Heart right ventricle (tissue), 16 donors: ENCODE results near the gene FUT7. TPM values are rescaled to one million over a fixed set of nuclear protein-coding genes. Genes with fewer than 3 reads are reported as not detected.
A peak's percentile ranks its signal among the peaks of the same experiment; 100 is the strongest.

Experiments used
- ATAC-seq, 8 donors: fragments of 200-7000 bp; cut with Tn5 transposase; one replicate each; pipeline ENCODE4 v1.9.1; 2020; ENCODE audit warnings: mild to moderate bottlenecking in 8 of 8, moderate library complexity in 8 of 8, moderate number of reproducible peaks in 1 of 8
- DNase-seq, 2 donors: peaks; one replicate each; pipeline ENCODE4 v3.0.0-alpha.2; 2020
- H3K27ac ChIP-seq, 10 donors: fragments of 200-600 bp; sonication (generic) in 2 of 10; one replicate each; pipeline versions ENCODE4 v1.5.0 to v1.8.0; 2020 to 2022; ENCODE audit warnings: mild to moderate bottlenecking in 3 of 10
- H3K27me3 ChIP-seq, 7 donors: fragments of 200-600 bp; one replicate each; pipeline ENCODE4 v1.8.0; 2021 to 2022; ENCODE audit warnings: mild to moderate bottlenecking in 2 of 7
- H3K36me3 ChIP-seq, 9 donors: fragments of 200-600 bp; sonication (generic) in 1 of 9; one replicate each; pipeline versions ENCODE4 v1.5.0 to v1.8.0; 2020 to 2022; ENCODE audit warnings: mild to moderate bottlenecking in 2 of 9
- H3K4me1 ChIP-seq, 9 donors: fragments of 200-600 bp; sonication (generic) in 1 of 9; one replicate each; pipeline versions ENCODE4 v1.5.0 to v1.8.0; 2020 to 2022; ENCODE audit warnings: mild to moderate bottlenecking in 4 of 9
- H3K4me3 ChIP-seq, 10 donors: fragments of 200-600 bp; sonication (generic) in 2 of 10; one replicate each; pipeline versions ENCODE4 v1.5.0 to v1.8.0; 2020 to 2022; ENCODE audit warnings: mild to moderate bottlenecking in 7 of 10, moderate library complexity in 2 of 10
- H3K9me3 ChIP-seq, 11 donors: fragments of 200-600 bp in 10 of 11; sonication (generic) in 2 of 11; one replicate each; pipeline versions ENCODE4 v1.5.0 to v1.8.0; 2013 to 2022; ENCODE audit warnings: mild to moderate bottlenecking in 2 of 11, control low read depth in 1 of 11, moderate library complexity in 1 of 11
- CTCF ChIP-seq, 9 donors: fragments of 200-600 bp; sonication (generic) in 2 of 9; IDR thresholded peaks; one replicate each; pipeline versions ENCODE4 v1.5.0 to v1.8.0; 2021 to 2022; ENCODE audit warnings: antibody characterized with exemption in 9 of 9, mild to moderate bottlenecking in 5 of 9, moderate library complexity in 1 of 9
- WGBS, 2 donors: extraction: QIAGEN DNeasy Blood & Tissue Kit; methylation state at CpG; one replicate each; pipeline ENCODE4 v1.1.7; 2013; ENCODE audit warnings: inconsistent platforms in 1 of 2; 5-methylcytosine and 5-hydroxymethylcytosine counted together
- intact Hi-C, 10 donors: fragments of 100-400 bp; cut with DNase I; formaldehyde crosslinking; loops; one replicate each; pipeline versions ENCODE4 v1.11.1 to v1.14.2; 2022
- polyA plus RNA-seq, 2 donors: library from polyadenylated mRNA; stranded (reverse); fragments of 200-250 nt; gene quantifications; one replicate each; pipeline ENCODE4 v1.2.3, GENCODE V29; 2013
- total RNA-seq, 10 donors: library from RNA; stranded (reverse); fragmentation: NEBNext Ultra II Directional in 3 of 10; extraction: Animal tissue kit (Norgen Biotek cat#: 25700) in 3 of 10; gene quantifications; one replicate each; pipeline versions ENCODE4 v1.2.1 to v1.2.4, GENCODE V29; 2021 to 2023
- donor health status: Arrhythmogenic right ventricular cardiomyopathy.
- donor health status: ischemic (EF 13 %, LVEDD 7.1; RV severe dilation, severe dysfunction).
- donor health status: healthy with polysubstance abuse.
- donor health status: DM: no; HTN: yes; CAD: no.
- donor health status: DM: no; HTN: no; CAD: no.
- donor health status: ischemic (EF 25% LVEDD 6.9; RV normal size, moderate dysfunction).
- donor health status: ischemic (EF 25% LVEDD 5.7; RV mildly dilated, moderate dysfunction).
- donor health status: healthy.
- donor health status: DM: yes; HTN: yes; CAD: no.
- donor health status: Ischemic cardiomyopathy.
- donor health status: ischemic (EF 35%, LVEDD 5.7; RV mildly dilated, moderate dysfunction).
- donor health status: nonischemic (EF 11% LVEDD 7.7; RV severe dilation, severe dysfunction).
- donor health status: DM: yes; HTN: yes; CAD: no.
- donor health status: PGD.
- donor health status: ischemic (EF 29% LVEDD 5.4; RV normal size, mild dysfunction).
- donor health status: nonischemic (EF 23%, LVEDD 6.1; RV moderate dilation, normal function).

Gene FUT7
- total and polyA plus RNA-seq, 12 donors: 0.07 to 0.30 (median 0.15) TPM; not detected in 5

GRCh38 chr9:136990242-136990911, 41.5 kb downstream of the FUT7 start:
- DNase-seq (no peak), ATAC-seq (no peak)
- H3K36me3 ChIP-seq: peaks cover 0 to 13% (median 0%) of the 10 kb centered on the region in 9 donors
- H3K9me3 ChIP-seq: peaks cover 0 to 8% (median 0%) of the 10 kb centered on the region in 11 donors
- peak overlapping the region in 1 of 10 donors; percentile 91 for H3K27ac ChIP-seq
- WGBS, 2 donors: 79 to 85% methylated on average over 10 of the region's 10 CpGs
- peaks cover under 1 to 43% (median 35%) of the 10 kb centered on the region in 9 donors for H3K4me1 ChIP-seq
- intact Hi-C loops: loop anchor here in 4 of 10 donors (5.0 kb wide), 1 partner anchor 43 kb away; the partner anchor contains the start of gene C8G (in 4 of the 4)
- no peak for TF ChIP-seq CTCF (IDR thresholded peaks at IDR 0.05)
- peaks cover 0 to 31% (median 18%) of the 10 kb centered on the region in 7 donors for H3K27me3 ChIP-seq
- H3K4me3 ChIP-seq: no peak overlapping the region

- intact Hi-C loops: no loop called here
- Histone ChIP-seq H3K27me3 (peaks cover 0 to 30% (median 15%) of the 10 kb centered on the region in 7 donors), H3K9me3 (peaks cover 0 to 8% (median 0%) of the 10 kb centered on the region in 11 donors), H3K4me1 (peaks cover 0 to 41% (median 28%) of the 10 kb centered on the region in 9 donors), H3K27ac (no peak overlapping the region), H3K36me3 (peaks cover 0 to 8% (median 0%) of the 10 kb centered on the region in 9 donors), H3K4me3 (no peak overlapping the region)
- WGBS, 2 donors: 95 to 96% methylated on average over 4 of the region's 4 CpGs
- no peak for TF ChIP-seq CTCF (IDR thresholded peaks at IDR 0.05)
- no peak for DNase-seq
- no peak for ATAC-seq
Measured at GRCh38 chr9:136988872-136989271, 43.0 kb downstream of the FUT7 start.

GRCh38 chr9:136985853-136986252, 46.0 kb downstream of the FUT7 start:
- Histone ChIP-seq H3K27me3 (peaks cover 0 to 38% (median 15%) of the 10 kb centered on the region in 7 donors), H3K4me3 (peak overlapping the region in 2 of 10 donors; percentile 14 to 15), H3K9me3 (peaks cover 0 to 5% (median 0%) of the 10 kb centered on the region in 11 donors), H3K27ac (no peak overlapping the region), H3K4me1 (peaks cover 5 to 45% (median 27%) of the 10 kb centered on the region in 9 donors), H3K36me3 (no peaks in the 10 kb centered on the region)
- intact Hi-C loops: no loop called here
- TF ChIP-seq CTCF (IDR thresholded peaks at IDR 0.05): no peak
- DNase-seq (peak in 1 of 2 donors; percentile 15), ATAC-seq (no peak)
- 18 to 25% methylated on average over 31 to 33 of the region's 33 CpGs for WGBS, 2 donors

GRCh38 chr9:136985027-136985602, 46.8 kb downstream of the FUT7 start:
- Histone ChIP-seq H3K36me3 (no peaks in the 10 kb centered on the region), H3K27me3 (peaks cover 0 to 38% (median 15%) of the 10 kb centered on the region in 7 donors), H3K27ac (no peak overlapping the region), H3K9me3 (no peaks in the 10 kb centered on the region), H3K4me1 (peaks cover 5 to 53% (median 29%) of the 10 kb centered on the region in 9 donors), H3K4me3 (peak overlapping the region in 4 of 10 donors; percentile 7 to 15 (median 14))
- DNase-seq (peak in 1 of 2 donors; percentile 22), ATAC-seq (peak in 1 of 8 donors; percentile 2)
- TF ChIP-seq CTCF (IDR thresholded peaks at IDR 0.05): no peak
- WGBS, 2 donors: 16 to 20% methylated on average over 43 to 48 of the region's 48 CpGs
- intact Hi-C loops: no loop called here
